GM21381 (cell line): ENCODE data around the gene MKLN1.
"Not testable (repeated sequence)": the region's sequence is repeated elsewhere in the genome, so short reads cannot be mapped to it uniquely, and the experiment has no call there.

Experiments used
- ATAC-seq: cut with Tn5 transposase; IDR thresholded peaks from one replicate; pipeline ENCODE4 v1.9.1; 2021; ENCODE audit warnings: mild to moderate bottlenecking, moderate library complexity; ENCODE audit not compliant: unreplicated experiment

The MKLN1 gene

GRCh38 chr7:131513245-131514061, 185.8 kb downstream of the MKLN1 start:
- peak; percentile 97 for ATAC-seq

GRCh38 chr7:131515471-131515870, 187.8 kb downstream of the MKLN1 start:
- ATAC-seq = not testable (repeated sequence)

- no peak for ATAC-seq
Observed at GRCh38 chr7:131517218-131517923, 189.7 kb downstream of the MKLN1 start.

- no peak for ATAC-seq
Observed at GRCh38 chr7:131518626-131519025, 190.9 kb downstream of the MKLN1 start.

- no peak for ATAC-seq
Observed at GRCh38 chr7:131521651-131522163, 194.0 kb downstream of the MKLN1 start.

GRCh38 chr7:131522325-131522930, 194.8 kb downstream of the MKLN1 start:
- no peak for ATAC-seq

GRCh38 chr7:131524115-131524514, 196.4 kb downstream of the MKLN1 start:
- no peak for ATAC-seq

GRCh38 chr7:131524703-131525102, 197.0 kb downstream of the MKLN1 start:
- no peak for ATAC-seq

GRCh38 chr7:131525820-131526219, 198.1 kb downstream of the MKLN1 start:
- ATAC-seq = no peak

GRCh38 chr7:131527456-131527855, 199.8 kb downstream of the MKLN1 start:
- no peak for ATAC-seq

- no peak for ATAC-seq
Observed at GRCh38 chr7:131529179-131529578, 201.5 kb downstream of the MKLN1 start.

GRCh38 chr7:131529617-131530016, 201.9 kb downstream of the MKLN1 start:
- no peak for ATAC-seq

GRCh38 chr7:131530137-131530536, 202.5 kb downstream of the MKLN1 start:
- ATAC-seq = no peak

- ATAC-seq = no peak
Observed at GRCh38 chr7:131532570-131533091, 205.0 kb downstream of the MKLN1 start.

GRCh38 chr7:131533151-131533559, 205.5 kb downstream of the MKLN1 start:
- ATAC-seq = no peak

GRCh38 chr7:131533566-131534561, 206.2 kb downstream of the MKLN1 start:
- ATAC-seq = no peak

- no peak for ATAC-seq
Observed at GRCh38 chr7:131536361-131536849, 208.7 kb downstream of the MKLN1 start.

GRCh38 chr7:131537571-131537978, 209.9 kb downstream of the MKLN1 start:
- no peak for ATAC-seq

- ATAC-seq = no peak
Observed at GRCh38 chr7:131538071-131538812, 210.6 kb downstream of the MKLN1 start.
